Esophagus muscularis mucosa (tissue), 4 donors: ENCODE data around the gene CNOT11.

ENCODE experiments used
- EP300 ChIP-seq: sonication (generic); formaldehyde crosslinking; IDR thresholded peaks from one replicate; pipeline ENCODE4 v1.6.1; 2017; ENCODE audit warnings: antibody characterized with exemption
- POLR2A ChIP-seq: fragments of 450-650 bp; IDR thresholded peaks from one replicate; pipeline ENCODE4 v1.6.1; 2017; ENCODE audit warnings: antibody characterized with exemption, moderate library complexity, mild to moderate bottlenecking, low read depth
- POLR2AphosphoS5 ChIP-seq, 2 donors: sonication (generic); formaldehyde crosslinking; IDR thresholded peaks; one replicate each; pipeline ENCODE4 v1.6.1; 2017; ENCODE audit warnings: antibody characterized with exemption in 2 of 2
- TF ChIP-seq, protein P1 (sequence below), 3 experiments: fragments of 200-600 bp in 2 of 3; fragments of 450-650 bp in 1 of 3; sonication (generic) in 2 of 3; IDR thresholded peaks; one replicate each; pipeline ENCODE4 v1.5.1; 2017 to 2019; ENCODE audit warnings: antibody characterized with exemption in 3 of 3, mild to moderate bottlenecking in 2 of 3, moderate library complexity in 1 of 3

DNA sequence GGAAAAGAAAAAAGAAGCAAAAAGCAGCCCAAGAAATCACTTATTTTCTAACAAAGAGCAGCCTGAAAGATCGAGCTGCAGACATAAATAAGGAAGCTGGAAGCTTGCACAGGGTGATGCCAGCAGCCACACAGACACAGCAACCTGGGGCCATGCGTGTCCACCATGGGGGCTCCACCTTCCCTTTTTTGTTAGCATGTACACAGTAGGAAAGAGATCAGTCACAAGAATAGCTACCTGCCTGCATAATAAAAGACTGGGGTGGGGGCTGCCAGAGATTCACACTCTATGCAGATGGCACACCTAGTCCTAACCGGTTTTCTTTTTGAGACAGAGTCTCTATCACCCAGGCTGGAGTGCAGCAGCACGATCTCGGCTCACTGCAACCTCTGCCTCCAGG is 2.9 kb upstream of the CNOT11 start:
- TF ChIP-seq, protein P1, sequence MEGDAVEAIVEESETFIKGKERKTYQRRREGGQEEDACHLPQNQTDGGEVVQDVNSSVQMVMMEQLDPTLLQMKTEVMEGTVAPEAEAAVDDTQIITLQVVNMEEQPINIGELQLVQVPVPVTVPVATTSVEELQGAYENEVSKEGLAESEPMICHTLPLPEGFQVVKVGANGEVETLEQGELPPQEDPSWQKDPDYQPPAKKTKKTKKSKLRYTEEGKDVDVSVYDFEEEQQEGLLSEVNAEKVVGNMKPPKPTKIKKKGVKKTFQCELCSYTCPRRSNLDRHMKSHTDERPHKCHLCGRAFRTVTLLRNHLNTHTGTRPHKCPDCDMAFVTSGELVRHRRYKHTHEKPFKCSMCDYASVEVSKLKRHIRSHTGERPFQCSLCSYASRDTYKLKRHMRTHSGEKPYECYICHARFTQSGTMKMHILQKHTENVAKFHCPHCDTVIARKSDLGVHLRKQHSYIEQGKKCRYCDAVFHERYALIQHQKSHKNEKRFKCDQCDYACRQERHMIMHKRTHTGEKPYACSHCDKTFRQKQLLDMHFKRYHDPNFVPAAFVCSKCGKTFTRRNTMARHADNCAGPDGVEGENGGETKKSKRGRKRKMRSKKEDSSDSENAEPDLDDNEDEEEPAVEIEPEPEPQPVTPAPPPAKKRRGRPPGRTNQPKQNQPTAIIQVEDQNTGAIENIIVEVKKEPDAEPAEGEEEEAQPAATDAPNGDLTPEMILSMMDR (IDR thresholded peaks at IDR 0.05) = no peak
- TF ChIP-seq EP300 = no peak
- TF ChIP-seq POLR2A = no peak
- TF ChIP-seq POLR2AphosphoS5 (IDR thresholded peaks at IDR 0.05) = no peak
